NCI-H128 (cell line): ENCODE results near the gene ZNF827.
"Not testable (repeated sequence)": the region's sequence is repeated elsewhere in the genome, so short reads cannot be mapped to it uniquely, and the experiment has no call there.

Experiments used
- DNase-seq: peaks from one replicate; lab custom pipeline; 2025; ENCODE audit not compliant: unreplicated experiment; lab: John Stamatoyannopoulos, UW

ZNF827 gene

GRCh38 chr4:145866991-145867390 is 71.6 kb downstream of the ZNF827 start:
- DNase-seq, result no peak

GRCh38 chr4:145865274-145865941 is 73.2 kb downstream of the ZNF827 start:
- DNase-seq, result no peak

- DNase-seq, result no peak
Observed at GRCh38 chr4:145863191-145863590, 75.4 kb downstream of the ZNF827 start.

- no peak for DNase-seq
Observed at GRCh38 chr4:145861336-145862318, 77.0 kb downstream of the ZNF827 start.

GRCh38 chr4:145860897-145861296 is 77.7 kb downstream of the ZNF827 start:
- no peak for DNase-seq

GRCh38 chr4:145860446-145860845 is 78.2 kb downstream of the ZNF827 start:
- DNase-seq, result no peak

GRCh38 chr4:145859926-145860325 is 78.7 kb downstream of the ZNF827 start:
- DNase-seq, result no peak

- DNase-seq, result no peak
Observed at GRCh38 chr4:145859426-145859825, 79.2 kb downstream of the ZNF827 start.

GRCh38 chr4:145852256-145852839 is 86.3 kb downstream of the ZNF827 start:
- DNase-seq, result no peak

- DNase-seq, result no peak
Observed at GRCh38 chr4:145851511-145852201, 87.0 kb downstream of the ZNF827 start.

- no peak for DNase-seq
Observed at GRCh38 chr4:145847764-145848163, 90.9 kb downstream of the ZNF827 start.

GRCh38 chr4:145845118-145845517 is 93.5 kb downstream of the ZNF827 start:
- no peak for DNase-seq

- DNase-seq, result no peak
Observed at GRCh38 chr4:145843639-145844038, 95.0 kb downstream of the ZNF827 start.

- no peak for DNase-seq
Observed at GRCh38 chr4:145843148-145843547, 95.5 kb downstream of the ZNF827 start.

- no peak for DNase-seq
Observed at GRCh38 chr4:145842224-145842887, 96.3 kb downstream of the ZNF827 start.

GRCh38 chr4:145840801-145841200 is 97.8 kb downstream of the ZNF827 start:
- DNase-seq, result no peak

GRCh38 chr4:145840162-145840768 is 98.4 kb downstream of the ZNF827 start:
- no peak for DNase-seq

- DNase-seq, result no peak
Observed at GRCh38 chr4:145839151-145839550, 99.5 kb downstream of the ZNF827 start.

GRCh38 chr4:145832384-145832783 is 106.2 kb downstream of the ZNF827 start:
- DNase-seq, result not testable (repeated sequence)

- no peak for DNase-seq
Observed at GRCh38 chr4:145830699-145831098, 107.9 kb downstream of the ZNF827 start.
